Fibroblast of the aortic adventitia (primary cell): ENCODE results near the gene DCST2. TPM values are rescaled to one million over a fixed set of nuclear protein-coding genes. Genes with fewer than 3 reads are reported as not detected.

ENCODE experiments used
- DNase-seq: peaks from one replicate; pipeline ENCODE4 v3.0.0-alpha.2; 2010; ENCODE audit warnings: low read depth
- H3K4me3 ChIP-seq: 2 replicates; pipeline ENCODE4 v1.5.1; 2011; ENCODE audit warnings: low read depth, mild to moderate bottlenecking, control low read depth, low read length, moderate library complexity
- total RNA-seq: library from RNA; depleted of rRNA; stranded (reverse); fragments of >200 nt; gene quantifications from 2 replicates; pipeline ENCODE4 v1.2.3, GENCODE V29; 2012; ENCODE audit warnings: low replicate concordance
- TF ChIP-seq, protein P1 (sequence below): IDR thresholded peaks from 2 replicates; pipeline ENCODE4 v1.5.1; 2011; ENCODE audit warnings: mild to moderate bottlenecking, low read length, control low read depth, inconsistent platforms; ENCODE audit not compliant: insufficient read depth

Gene DCST2
- total RNA-seq, 1 donor, result 0.09 TPM

DNA sequence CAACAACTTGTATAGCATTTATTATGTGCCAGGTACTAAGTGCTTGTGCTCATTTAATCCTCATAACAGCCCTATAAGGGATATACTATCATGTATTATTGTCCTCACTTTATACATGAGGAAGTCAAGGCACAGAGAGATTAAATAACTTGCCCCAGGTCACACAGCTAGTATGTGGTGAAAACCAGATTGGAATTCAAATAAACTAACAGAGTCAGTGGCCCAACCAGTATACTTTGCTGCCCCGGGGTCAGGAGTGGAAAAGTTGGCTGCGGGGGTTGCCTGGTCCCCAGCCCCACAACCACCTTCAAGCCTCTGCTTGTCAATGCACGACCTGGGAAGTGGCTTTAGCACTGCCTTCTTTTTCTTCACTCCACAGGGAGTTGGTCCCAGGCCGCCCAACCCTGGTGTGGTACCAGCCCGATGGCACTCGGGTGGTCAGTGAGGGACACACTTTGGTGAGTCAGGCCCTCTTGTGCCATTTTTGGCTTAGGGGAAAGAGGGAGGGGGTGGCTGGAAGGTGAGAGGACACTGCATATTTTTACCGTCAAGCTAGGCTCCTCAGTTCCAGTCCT is 20.0 kb upstream of the DCST2 start:
- no peak overlapping the region for H3K4me3 ChIP-seq
- DNase-seq, result no peak
- TF ChIP-seq, protein P1, sequence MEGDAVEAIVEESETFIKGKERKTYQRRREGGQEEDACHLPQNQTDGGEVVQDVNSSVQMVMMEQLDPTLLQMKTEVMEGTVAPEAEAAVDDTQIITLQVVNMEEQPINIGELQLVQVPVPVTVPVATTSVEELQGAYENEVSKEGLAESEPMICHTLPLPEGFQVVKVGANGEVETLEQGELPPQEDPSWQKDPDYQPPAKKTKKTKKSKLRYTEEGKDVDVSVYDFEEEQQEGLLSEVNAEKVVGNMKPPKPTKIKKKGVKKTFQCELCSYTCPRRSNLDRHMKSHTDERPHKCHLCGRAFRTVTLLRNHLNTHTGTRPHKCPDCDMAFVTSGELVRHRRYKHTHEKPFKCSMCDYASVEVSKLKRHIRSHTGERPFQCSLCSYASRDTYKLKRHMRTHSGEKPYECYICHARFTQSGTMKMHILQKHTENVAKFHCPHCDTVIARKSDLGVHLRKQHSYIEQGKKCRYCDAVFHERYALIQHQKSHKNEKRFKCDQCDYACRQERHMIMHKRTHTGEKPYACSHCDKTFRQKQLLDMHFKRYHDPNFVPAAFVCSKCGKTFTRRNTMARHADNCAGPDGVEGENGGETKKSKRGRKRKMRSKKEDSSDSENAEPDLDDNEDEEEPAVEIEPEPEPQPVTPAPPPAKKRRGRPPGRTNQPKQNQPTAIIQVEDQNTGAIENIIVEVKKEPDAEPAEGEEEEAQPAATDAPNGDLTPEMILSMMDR, result no peak

DNA sequence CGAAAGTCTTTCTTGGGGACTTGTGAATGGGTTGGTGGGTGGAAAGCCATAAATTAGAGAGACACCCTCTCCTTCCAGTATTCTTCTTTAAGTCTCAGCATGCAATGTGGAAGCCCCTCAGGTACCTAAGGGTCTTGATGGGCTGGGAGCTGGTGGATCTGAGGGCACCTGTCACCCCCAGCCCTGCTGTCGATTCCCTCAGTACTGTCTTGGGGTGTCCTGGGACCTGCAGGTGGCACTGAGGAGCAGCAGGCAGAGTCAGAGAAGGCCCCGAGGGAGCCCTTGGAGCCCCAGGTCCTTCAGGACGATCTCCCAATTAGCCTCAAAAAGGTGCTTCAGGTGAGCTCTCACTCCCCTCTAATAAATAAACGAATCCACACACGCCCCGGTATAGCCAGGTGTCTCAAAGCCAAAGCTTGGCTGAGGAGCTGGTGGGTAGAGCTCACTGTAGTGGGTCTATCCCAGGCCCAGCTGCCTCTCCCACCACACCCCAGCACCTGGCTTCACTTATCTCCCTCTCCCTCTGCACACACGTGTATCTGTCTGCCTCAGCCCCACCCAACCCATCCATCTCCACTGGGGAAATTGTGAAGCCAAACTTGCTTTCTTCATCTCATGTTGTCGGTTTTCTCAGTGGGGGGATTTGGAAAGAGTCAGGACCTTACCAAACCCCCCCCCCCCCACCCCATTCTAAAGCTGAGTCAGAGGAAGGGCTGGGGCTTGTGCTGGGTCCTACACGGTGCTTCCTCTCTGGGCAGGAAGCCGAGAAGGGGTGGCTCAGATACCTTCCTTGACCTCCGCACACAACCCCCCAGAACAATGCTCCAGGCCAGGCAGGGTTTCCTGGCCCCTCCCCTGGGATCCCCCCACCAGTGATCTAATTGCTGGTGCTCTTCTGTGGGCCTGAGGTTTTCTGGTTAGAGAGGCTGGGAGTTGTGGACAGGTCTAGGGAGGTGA is 19.1 kb upstream of the DCST2 start:
- DNase-seq, result no peak
- TF ChIP-seq, protein P1, result peak; percentile 31
- H3K4me3 ChIP-seq, result peak overlapping the region; percentile 81

DNA sequence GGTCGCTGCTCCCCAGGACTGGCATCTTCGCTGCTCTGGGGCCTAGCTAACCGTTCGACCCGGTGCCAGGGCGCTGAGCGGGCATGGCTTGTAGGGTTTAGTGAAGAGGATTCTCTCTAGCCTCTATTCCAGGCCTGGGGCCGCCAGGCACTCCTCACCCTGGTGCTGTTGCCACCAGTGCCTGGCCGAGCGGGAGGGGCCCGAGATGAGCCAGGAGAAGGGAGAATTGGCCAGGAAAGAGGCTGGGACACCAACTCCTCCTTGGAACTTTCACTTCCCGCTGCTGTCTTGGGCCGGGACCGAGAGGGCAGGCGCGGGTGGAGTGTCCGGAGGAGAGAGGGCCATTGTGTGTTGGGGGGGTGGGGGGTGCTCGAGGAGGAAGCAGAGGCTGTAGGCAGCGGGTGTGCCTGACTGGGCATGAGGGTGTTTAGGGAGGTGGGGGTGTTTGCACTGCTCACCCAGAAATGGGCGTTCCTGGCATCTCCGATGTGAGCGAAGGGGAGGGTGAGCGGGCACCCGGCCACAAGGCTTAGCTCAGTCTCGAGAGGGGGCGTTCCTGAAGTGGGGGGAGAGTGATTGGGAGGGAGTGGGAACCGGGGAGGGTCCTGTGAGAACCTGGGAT is 18.3 kb upstream of the DCST2 start:
- DNase-seq, result peak; percentile 22
- TF ChIP-seq, protein P1, result no peak
- peak overlapping the region; percentile 81 for H3K4me3 ChIP-seq

DNA sequence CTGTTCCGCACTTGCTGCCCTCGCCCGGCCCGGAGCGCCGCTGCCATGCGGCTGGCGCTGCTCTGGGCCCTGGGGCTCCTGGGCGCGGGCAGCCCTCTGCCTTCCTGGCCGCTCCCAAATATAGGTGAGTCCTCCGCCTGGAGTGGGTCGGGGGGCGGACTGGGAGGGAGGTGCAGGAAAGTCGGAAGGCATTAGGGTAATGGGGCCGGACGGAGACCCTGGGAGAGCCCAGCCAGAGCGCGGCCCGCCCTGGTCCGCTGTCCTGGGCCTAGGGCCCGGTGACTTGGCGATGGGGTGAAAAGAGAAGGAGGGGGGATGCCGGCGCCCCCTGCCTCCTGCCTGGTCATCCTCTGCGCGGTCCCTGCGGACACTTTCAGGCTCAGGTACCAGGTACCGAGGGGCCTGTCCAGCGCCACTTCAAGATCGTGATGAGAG is 17.8 kb upstream of the DCST2 start:
- TF ChIP-seq, protein P1, result no peak
- peak overlapping the region; percentile 81 for H3K4me3 ChIP-seq
- DNase-seq, result no peak

DNA sequence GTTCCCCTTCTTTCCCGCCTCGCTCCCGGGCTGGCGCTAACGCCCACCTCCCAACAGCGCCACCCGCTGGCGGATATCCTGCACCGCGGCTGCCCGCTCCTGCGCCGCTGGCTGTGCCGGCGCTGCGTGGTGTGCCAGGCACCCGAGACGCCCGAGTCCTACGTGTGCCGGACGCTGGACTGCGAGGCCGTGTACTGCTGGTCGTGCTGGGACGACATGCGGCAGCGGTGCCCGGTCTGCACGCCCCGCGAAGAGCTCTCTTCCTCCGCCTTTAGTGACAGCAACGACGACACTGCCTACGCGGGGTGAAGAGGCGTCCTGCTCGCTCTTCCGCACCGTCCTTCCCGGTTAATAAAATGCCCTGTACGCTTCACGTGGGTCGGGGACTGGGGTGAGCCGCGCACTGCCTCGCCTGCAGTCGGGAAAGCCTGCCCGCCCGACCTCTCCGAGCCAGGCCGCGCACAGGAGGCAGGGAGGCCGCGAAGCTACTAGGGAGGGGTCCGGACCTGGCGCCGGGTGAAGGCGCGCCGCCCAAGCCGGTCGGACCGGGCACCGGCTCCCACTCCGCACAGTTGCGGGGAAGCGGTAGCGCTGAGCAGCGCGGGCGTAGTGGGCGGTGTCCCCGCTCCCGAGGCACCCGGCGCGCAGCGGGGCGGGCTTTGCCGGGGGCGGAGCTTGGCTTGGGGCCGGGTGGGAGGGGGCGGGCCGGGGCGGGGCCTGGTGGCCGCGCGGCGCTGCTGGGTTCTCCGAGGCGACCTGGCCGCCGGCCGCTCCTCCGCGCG is 17.2 kb upstream of the DCST2 start, which contains the start of gene ADAM15:
Gene ADAM15, plus strand, starts transcription at position 757 of the 782 bp plus-strand sequence. CDS start 71 bp downstream, outside the sequence.
- DNase-seq, result peak; percentile 56
- peak within 1 kb of the TSS; percentile 81 for H3K4me3 ChIP-seq
- TF ChIP-seq, protein P1, result peak; percentile 69
